GM12801 (cell line): ENCODE results near the gene TMEM200A.

ENCODE experiments used
- CTCF ChIP-seq: IDR thresholded peaks from one replicate; pipeline ENCODE4 v1.5.1; 2011; ENCODE audit warnings: control low read depth; ENCODE audit not compliant: insufficient read length; ENCODE audit errors: extremely low read depth

TMEM200A gene

DNA sequence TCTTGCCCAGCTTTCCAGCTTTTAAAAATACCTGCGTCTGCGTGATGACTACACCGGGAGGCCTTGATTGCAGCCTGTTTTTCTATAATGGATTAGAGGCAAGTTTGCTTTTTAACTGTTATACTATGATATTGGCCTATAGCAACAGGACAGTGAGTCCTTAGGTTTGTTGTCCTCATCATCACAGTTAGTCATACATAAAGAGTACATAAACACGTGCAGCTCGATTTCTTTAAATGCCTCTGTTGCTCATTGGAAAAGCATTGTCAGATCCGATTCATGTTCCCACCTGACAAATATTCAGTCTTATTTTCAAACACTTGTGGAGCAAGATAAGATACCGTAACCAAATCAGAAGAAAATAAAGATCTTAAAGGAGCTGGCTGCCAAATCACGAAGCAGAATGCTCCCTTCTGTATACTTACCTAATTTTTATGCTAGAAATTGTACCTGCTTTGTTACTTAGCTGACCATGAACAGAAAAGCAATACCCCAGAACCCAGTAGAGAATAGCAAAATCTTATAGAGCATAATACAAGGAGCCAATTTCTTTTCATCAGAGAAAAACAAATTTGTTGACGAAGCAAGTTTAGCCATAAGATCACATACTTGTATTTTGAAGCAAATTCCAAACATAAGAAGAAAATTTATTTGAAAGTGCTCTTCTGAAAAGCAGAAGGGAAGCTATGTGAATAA lies 100.4 kb downstream of the TMEM200A start:
- no peak for TF ChIP-seq CTCF

- no peak for TF ChIP-seq CTCF
Measured at GRCh38 chr6:130466748-130467061, 100.9 kb downstream of the TMEM200A start.

DNA sequence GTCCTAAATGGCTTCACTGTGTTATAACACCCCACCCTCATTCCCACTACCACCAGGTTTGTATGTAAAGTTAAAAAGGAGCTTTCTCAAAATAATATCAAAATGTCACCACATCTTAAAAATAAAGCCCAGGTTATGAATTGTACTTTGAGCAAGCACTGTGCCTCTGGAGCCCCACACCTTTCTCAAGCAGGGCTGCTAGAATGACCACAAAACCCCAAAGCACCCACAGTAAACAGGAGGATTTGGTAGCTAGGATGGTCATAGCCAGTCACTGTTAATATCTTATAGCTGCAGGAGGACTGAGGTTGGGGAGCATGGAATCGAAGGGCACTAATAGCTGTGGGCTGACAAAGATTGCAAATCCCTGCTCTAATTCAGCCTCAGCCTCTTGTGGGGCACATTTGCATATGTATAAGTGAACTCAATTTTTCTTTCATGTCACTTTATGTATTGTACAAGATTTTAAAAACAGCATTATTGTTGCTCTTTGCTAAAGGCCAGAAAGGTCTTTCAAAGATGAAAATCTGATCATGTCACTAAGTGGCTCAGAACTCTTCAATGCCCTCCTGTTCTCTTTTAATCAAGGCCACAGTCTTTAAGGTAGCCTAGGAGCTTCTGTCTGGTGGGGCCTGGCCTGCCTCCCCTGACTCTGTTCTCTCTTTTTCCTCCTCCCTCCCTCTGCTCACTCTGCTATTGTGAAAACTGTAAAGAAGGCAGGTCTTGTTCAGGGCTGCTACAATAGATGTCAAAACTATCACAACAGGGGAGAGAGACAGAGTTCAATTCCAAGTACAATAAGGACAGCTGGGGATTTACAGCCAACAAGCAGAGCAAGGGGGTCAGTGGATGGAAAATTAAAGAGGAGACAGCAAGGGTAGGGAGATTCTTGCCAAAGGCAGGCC lies 101.6 kb downstream of the TMEM200A start:
- no peak for TF ChIP-seq CTCF

GRCh38 chr6:130470766-130471165 lies 104.9 kb downstream of the TMEM200A start:
- TF ChIP-seq CTCF = no peak

DNA sequence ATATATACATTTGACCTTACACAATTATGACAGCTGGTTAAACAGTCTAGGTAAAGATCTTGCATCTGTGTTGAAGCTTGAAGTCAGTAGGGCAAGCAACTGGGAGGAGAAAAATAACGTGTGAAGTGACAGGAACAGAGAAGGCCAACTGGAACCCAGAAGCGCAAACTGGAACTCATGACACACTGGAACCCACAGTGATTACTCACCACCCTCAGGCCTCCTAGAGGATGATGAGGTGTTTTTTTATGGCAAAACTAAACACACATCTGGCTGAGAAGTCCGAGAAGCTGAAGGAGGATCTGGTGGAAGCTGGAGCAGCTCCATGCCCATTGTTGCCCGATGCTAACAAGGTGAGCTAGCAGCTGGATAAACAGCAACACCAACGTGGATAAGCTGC lies 108.1 kb downstream of the TMEM200A start:
- no peak for TF ChIP-seq CTCF

DNA sequence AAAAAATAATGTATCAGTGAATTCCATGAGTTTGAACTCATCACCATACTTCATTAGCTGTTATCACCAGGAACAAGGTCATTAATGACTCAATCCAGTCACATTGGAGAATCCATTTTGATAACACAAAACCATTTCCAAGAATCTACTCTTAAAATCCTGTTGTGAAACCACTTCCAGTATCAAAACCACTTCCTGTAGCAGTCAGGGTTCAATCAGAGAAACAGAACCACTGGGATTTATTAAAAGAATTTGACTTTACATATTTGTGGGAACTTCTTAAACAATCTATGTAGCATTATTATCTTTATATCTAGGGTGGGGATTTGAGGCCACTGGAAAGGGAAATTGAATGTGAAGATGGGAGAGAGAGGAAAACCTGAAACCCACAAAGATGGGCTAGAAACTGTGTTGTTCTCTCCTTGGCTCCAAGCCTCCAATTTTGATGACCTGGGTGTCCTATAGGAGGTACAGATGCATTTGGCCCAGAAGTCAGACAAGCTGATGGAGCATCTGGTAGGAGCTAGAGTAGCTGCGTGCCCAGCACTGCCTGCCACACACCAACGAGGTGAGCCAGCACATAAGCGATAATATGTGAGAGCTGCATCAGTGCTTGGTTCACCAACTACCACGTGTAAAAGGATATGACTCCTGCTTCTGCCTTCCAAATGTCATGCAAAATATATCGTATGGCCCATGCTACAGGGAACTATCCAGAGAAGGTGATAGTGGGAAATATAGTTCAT lies 117.0 kb downstream of the TMEM200A start:
- no peak for TF ChIP-seq CTCF

DNA sequence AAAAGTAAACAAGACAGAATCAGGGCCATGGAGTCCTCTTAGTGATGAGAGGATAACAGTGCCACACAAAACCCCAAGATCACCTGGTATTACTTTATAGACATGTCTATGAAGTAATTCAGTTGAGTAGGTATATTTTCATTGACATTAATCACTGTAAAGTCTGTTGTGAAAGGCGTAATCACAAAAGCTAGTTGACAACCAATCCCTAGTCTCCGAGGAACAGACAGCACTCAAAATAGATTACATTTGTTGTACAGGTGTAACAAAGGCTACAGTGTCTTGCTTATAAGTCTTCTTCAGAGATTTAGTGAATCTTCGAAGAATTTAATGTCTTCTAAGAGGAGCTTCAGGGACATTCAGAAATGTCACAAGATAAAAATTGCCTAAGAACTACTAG lies 120.1 kb downstream of the TMEM200A start:
- no peak for TF ChIP-seq CTCF
